Vagina (tissue), 2 donors: ENCODE measurements around the gene SUPT16H. TPM values are rescaled to one million over a fixed set of nuclear protein-coding genes. Genes with fewer than 3 reads are reported as not detected.

Experiments
- DNase-seq, 2 donors: peaks; one replicate each; pipeline ENCODE4 v3.0.0-alpha.2; 2017; ENCODE audit errors: extremely low spot score in 2 of 2
- H3K27ac ChIP-seq: fragments of 200-600 bp; sonication (generic); one replicate; pipeline ENCODE4 v1.5.1; 2019
- H3K27me3 ChIP-seq: fragments of 200-600 bp; sonication (generic); one replicate; pipeline ENCODE4 v1.5.1; 2019
- H3K36me3 ChIP-seq, 2 donors: fragments of 200-600 bp; sonication (generic); one replicate each; pipeline ENCODE4 v1.5.1; 2017 to 2019
- H3K4me1 ChIP-seq: fragments of 200-600 bp; sonication (generic); one replicate; pipeline ENCODE4 v1.5.1; 2019
- H3K4me3 ChIP-seq, 2 donors: fragments of 200-600 bp; sonication (generic); 1 replicate in 1 of 2; 2 replicates in 1 of 2; pipeline ENCODE4 v1.5.1; 2016 to 2019
- H3K9me3 ChIP-seq: fragments of 200-600 bp; sonication (generic); one replicate; pipeline ENCODE4 v1.5.1; 2019
- CTCF ChIP-seq, 3 experiments: fragments of 450-650 bp in 2 of 3; fragments of 200-600 bp in 1 of 3; sonication (generic) in 1 of 3; IDR thresholded peaks; one replicate each; pipeline ENCODE4 v1.5.1; 2017 to 2019; ENCODE audit warnings: antibody characterized with exemption in 3 of 3, mild to moderate bottlenecking in 2 of 3, moderate library complexity in 2 of 3
- POLR2A ChIP-seq, 2 donors: fragments of 450-650 bp; IDR thresholded peaks; one replicate each; pipeline ENCODE4 v1.6.1; 2017; ENCODE audit warnings: antibody characterized with exemption in 2 of 2, mild to moderate bottlenecking in 2 of 2, moderate library complexity in 2 of 2
- POLR2AphosphoS5 ChIP-seq, 2 donors: sonication (generic); formaldehyde crosslinking; IDR thresholded peaks; one replicate each; pipeline ENCODE4 v1.9.0; 2017; ENCODE audit warnings: antibody characterized with exemption in 2 of 2, mild to moderate bottlenecking in 2 of 2, low read depth in 1 of 2; ENCODE audit not compliant: insufficient read depth in 1 of 2
- intact Hi-C: fragments of 100-400 bp; cut with DNase I; formaldehyde crosslinking; loops from one replicate; pipeline ENCODE4 v1.15.1; 2023
- total RNA-seq: library from RNA; depleted of rRNA; stranded (reverse); fragments of >200 nt; gene quantifications from one replicate; pipeline ENCODE4 v1.2.3, GENCODE V29; 2016

SUPT16H gene
- total RNA-seq, 1 donor from 2014 or later, result 50.1 TPM

GRCh38 chr14:21369949-21370679 lies 13.7 kb downstream of the SUPT16H start:
- Histone ChIP-seq H3K4me1 (no peaks in the 10 kb centered on the region), H3K36me3 (peaks cover 0 to 67% of the 10 kb centered on the region in 2 donors), H3K27ac (no peak overlapping the region), H3K9me3 (no peaks in the 10 kb centered on the region), H3K27me3 (no peaks in the 10 kb centered on the region), H3K4me3 (no peak overlapping the region)
- intact Hi-C loops, result no loop called here
- TF ChIP-seq CTCF (IDR thresholded peaks at IDR 0.05) (no peak), POLR2A (IDR thresholded peaks at IDR 0.05) (no peak), POLR2AphosphoS5 (IDR thresholded peaks at IDR 0.05; ENCODE audit: insufficient read depth in 1 of 2, low read depth in 1 of 2) (no peak)
- DNase-seq, result no peak

DNA sequence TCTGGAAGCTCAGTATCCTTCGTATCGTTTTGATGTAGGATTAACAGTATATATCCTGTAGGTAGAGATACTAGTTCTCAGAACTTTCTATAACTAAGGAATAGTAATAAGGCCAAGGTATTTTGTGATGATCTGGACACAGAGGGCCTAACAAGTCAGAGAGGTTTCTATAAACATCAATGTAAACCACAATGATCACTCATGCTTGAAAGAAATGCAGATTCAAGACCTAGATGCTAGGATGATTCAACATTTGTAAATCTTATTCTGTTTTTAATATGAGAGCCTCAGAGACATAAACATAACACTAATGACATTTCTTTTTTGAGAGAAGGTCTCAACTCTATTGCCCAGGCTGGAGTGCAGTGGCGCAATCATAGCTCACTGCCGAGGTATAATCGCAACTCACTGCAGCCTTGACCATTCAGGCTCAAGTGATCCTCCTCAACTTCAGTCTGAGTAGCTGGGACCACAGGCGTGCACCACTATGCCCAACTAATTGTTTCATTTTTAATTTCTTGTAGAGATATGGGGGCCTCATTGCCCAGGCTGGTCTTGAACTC lies 16.2 kb downstream of the SUPT16H start:
- peaks cover 0 to 91% of the 10 kb centered on the region in 2 donors for H3K36me3 ChIP-seq
- H3K4me3 ChIP-seq, result no peak overlapping the region
- no peaks in the 10 kb centered on the region for H3K27me3 ChIP-seq
- no peak for DNase-seq
- intact Hi-C loops, result no loop called here
- H3K27ac ChIP-seq, result no peak overlapping the region
- TF ChIP-seq CTCF (IDR thresholded peaks at IDR 0.05), result no peak
- no peak for TF ChIP-seq POLR2A (IDR thresholded peaks at IDR 0.05)
- TF ChIP-seq POLR2AphosphoS5 (IDR thresholded peaks at IDR 0.05; ENCODE audit: insufficient read depth in 1 of 2, low read depth in 1 of 2), result no peak
- no peaks in the 10 kb centered on the region for H3K9me3 ChIP-seq
- no peaks in the 10 kb centered on the region for H3K4me1 ChIP-seq

DNA sequence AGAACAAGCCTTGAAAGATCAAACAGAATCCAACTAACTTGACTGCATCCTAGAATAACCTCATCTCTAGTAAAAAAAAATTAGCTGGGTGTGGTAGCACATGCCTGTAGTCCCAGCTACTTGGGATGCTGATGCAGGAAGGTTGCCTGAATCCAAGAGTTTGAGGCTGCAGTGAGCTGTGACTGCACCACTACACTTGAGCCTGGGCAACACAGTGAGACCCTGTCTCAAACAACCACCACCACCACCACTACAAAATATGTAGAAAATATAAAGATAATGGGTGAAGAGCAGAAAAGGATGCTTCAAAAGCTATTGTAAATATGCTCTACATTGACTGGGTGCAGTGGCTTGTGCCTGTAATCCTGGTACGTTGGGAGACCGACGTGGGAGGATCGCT lies 27.3 kb downstream of the SUPT16H start:
- no peaks in the 10 kb centered on the region for H3K9me3 ChIP-seq
- H3K27ac ChIP-seq, result no peak overlapping the region
- no peak for DNase-seq
- no peak for TF ChIP-seq POLR2A (IDR thresholded peaks at IDR 0.05)
- no peak for TF ChIP-seq CTCF (IDR thresholded peaks at IDR 0.05)
- TF ChIP-seq POLR2AphosphoS5 (IDR thresholded peaks at IDR 0.05; ENCODE audit: insufficient read depth in 1 of 2, low read depth in 1 of 2), result no peak
- intact Hi-C loops, result no loop called here
- no peaks in the 10 kb centered on the region for H3K27me3 ChIP-seq
- no peak overlapping the region for H3K4me3 ChIP-seq
- no peaks in the 10 kb centered on the region for H3K4me1 ChIP-seq
- peaks cover 0 to 96% of the 10 kb centered on the region in 2 donors for H3K36me3 ChIP-seq

- H3K27ac ChIP-seq, result no peak overlapping the region
- no peaks in the 10 kb centered on the region for H3K9me3 ChIP-seq
- intact Hi-C loops, result no loop called here
- no peak overlapping the region for H3K4me3 ChIP-seq
- no peaks in the 10 kb centered on the region for H3K27me3 ChIP-seq
- DNase-seq, result no peak
- TF ChIP-seq POLR2AphosphoS5 (IDR thresholded peaks at IDR 0.05; ENCODE audit: insufficient read depth in 1 of 2, low read depth in 1 of 2) (no peak), CTCF (IDR thresholded peaks at IDR 0.05) (no peak), POLR2A (IDR thresholded peaks at IDR 0.05) (no peak)
- H3K36me3 ChIP-seq, result peaks cover 0 to 59% of the 10 kb centered on the region in 2 donors
- no peaks in the 10 kb centered on the region for H3K4me1 ChIP-seq
Measured at GRCh38 chr14:21352587-21352986, 31.2 kb downstream of the SUPT16H start.

- no peak for DNase-seq
- H3K4me1 ChIP-seq, result no peaks in the 10 kb centered on the region
- intact Hi-C loops, result no loop called here
- H3K27me3 ChIP-seq, result no peaks in the 10 kb centered on the region
- no peak overlapping the region for H3K27ac ChIP-seq
- no peak overlapping the region for H3K4me3 ChIP-seq
- peaks cover 0 to 39% of the 10 kb centered on the region in 2 donors for H3K36me3 ChIP-seq
- TF ChIP-seq POLR2AphosphoS5 (IDR thresholded peaks at IDR 0.05; ENCODE audit: insufficient read depth in 1 of 2, low read depth in 1 of 2), result no peak
- no peak for TF ChIP-seq CTCF (IDR thresholded peaks at IDR 0.05)
- no peak for TF ChIP-seq POLR2A (IDR thresholded peaks at IDR 0.05)
- no peaks in the 10 kb centered on the region for H3K9me3 ChIP-seq
Measured at GRCh38 chr14:21350539-21350938, 33.3 kb downstream of the SUPT16H start.
